ENCODE data around the gene ATP12A. TPM values are rescaled to one million over a fixed set of nuclear protein-coding genes. Genes with fewer than 3 reads are reported as not detected.

The ATP12A gene
- total and polyA plus RNA-seq, 7 donors: not detected

DNA sequence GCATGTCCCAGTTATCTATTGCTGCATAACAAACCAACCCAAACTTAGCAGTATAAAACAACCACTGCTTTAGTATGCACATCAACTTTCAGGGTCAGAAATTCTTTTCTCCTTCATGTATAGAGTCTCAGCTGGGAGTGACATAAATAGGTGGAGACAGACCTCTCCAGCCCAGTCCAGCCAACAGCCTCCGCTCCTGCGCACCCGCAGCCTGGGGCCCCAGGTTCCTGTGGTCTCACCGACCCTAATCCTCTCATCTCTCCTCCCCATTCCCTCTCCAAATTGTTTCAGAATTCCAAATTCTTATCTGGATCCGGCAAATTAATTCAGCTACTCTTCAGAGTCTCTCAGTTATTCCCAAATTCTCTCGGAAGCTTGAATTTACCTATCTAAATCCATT is 522 bp upstream of the ATP12A start:
- no peak for DNase-seq
- 45 to 46% (median 45%) methylated on average over 6 of the region's 6 CpGs for WGBS, 3 donors
- peaks cover 0 to 48% (median 12%) of the 10 kb centered on the region in 3 donors for H3K27me3 ChIP-seq (ENCODE audit: insufficient read depth in 3 of 3, low read length in 2 of 3)

DNA sequence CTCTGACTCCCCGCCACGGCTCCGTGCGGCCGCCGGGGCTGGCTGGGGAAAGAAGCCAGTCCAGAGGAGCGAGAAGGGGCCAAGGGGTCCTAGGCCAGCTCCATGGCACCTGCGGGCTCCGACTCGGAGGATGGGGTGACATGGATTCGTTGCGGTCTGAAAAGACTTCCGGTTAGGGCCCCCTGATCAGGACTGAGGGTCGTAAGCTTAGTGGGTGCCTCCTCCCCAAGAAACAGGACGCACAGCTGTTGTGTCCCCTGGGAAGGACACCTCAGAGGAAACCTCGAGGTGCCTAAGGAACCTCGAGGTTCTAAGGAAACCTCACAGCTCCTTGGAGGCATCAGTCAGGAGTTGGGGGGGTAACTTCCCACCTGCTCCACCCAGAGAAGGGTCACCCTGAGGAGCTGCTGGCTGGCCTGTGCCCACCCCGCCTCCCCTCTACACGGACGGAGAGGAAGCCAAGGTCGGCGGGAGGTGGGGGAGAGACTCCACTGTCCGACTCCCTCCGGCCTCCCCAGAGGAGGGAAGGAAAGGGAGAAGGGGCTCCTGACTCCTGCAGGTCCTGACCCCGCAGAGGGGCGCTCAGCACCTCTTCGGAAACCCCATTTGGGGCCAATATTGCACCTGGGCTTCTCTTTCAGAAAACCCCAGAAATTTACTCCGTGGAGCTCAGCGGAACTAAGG is 855 bp downstream of the ATP12A start:
- H3K4me1 ChIP-seq: no peaks in the 10 kb centered on the region
- H3K36me3 ChIP-seq (ENCODE audit: insufficient read depth in 1 of 2, low read depth in 1 of 2): no peaks in the 10 kb centered on the region
- DNase-seq (no peak), ATAC-seq (no peak)
- TF ChIP-seq, protein P1, sequence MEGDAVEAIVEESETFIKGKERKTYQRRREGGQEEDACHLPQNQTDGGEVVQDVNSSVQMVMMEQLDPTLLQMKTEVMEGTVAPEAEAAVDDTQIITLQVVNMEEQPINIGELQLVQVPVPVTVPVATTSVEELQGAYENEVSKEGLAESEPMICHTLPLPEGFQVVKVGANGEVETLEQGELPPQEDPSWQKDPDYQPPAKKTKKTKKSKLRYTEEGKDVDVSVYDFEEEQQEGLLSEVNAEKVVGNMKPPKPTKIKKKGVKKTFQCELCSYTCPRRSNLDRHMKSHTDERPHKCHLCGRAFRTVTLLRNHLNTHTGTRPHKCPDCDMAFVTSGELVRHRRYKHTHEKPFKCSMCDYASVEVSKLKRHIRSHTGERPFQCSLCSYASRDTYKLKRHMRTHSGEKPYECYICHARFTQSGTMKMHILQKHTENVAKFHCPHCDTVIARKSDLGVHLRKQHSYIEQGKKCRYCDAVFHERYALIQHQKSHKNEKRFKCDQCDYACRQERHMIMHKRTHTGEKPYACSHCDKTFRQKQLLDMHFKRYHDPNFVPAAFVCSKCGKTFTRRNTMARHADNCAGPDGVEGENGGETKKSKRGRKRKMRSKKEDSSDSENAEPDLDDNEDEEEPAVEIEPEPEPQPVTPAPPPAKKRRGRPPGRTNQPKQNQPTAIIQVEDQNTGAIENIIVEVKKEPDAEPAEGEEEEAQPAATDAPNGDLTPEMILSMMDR (IDR thresholded peaks at IDR 0.05): no peak
- peak overlapping the region; percentile 38 for H3K4me3 ChIP-seq
- 31 to 37% (median 32%) methylated on average over 27 to 29 of the region's 29 CpGs for WGBS, 3 donors
- H3K27ac ChIP-seq: no peak overlapping the region
- H3K9me3 ChIP-seq: no peaks in the 10 kb centered on the region
- intact Hi-C loops (cut with DNase I): no loop called here
- peaks cover 0 to 48% (median 12%) of the 10 kb centered on the region in 3 donors for H3K27me3 ChIP-seq (ENCODE audit: insufficient read depth in 3 of 3, low read length in 2 of 3)

More for the DNA sequence above, 522 bp upstream of the ATP12A start:
- no peak for ATAC-seq
- no peaks in the 10 kb centered on the region for H3K9me3 ChIP-seq
- no peak overlapping the region for H3K27ac ChIP-seq
- H3K4me3 ChIP-seq: no peak overlapping the region
- no peaks in the 10 kb centered on the region for H3K4me1 ChIP-seq
- TF ChIP-seq, protein P1 (IDR thresholded peaks at IDR 0.05): no peak
- no peaks in the 10 kb centered on the region for H3K36me3 ChIP-seq (ENCODE audit: insufficient read depth in 1 of 2, low read depth in 1 of 2)
- intact Hi-C loops (cut with DNase I): no loop called here

DNA sequence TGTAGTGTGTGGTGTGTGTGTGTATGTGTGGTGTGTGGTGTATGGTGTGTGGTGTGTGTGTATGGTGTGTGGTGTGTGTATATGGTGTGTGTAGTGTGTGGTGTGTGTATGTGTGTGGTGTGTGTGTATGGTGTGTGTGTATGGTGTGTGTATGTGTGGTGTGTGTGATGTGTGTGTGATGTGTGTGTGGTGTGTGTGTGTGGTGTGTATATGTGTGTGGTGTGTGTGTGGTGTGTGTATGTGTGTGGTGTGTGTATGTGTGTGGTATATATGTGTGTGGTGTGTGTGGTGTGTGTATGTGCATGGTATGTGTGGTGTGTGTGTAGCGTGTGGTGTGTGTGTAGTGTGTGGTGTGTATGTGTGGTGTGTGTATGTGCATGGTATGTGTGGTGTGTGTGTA is 1.7 kb downstream of the ATP12A start:
- intact Hi-C loops (cut with DNase I): no loop called here
- TF ChIP-seq, protein P1 (IDR thresholded peaks at IDR 0.05): no peak
- no peak for ATAC-seq
- no peak overlapping the region for H3K4me3 ChIP-seq
- no peak overlapping the region for H3K27ac ChIP-seq
- no peaks in the 10 kb centered on the region for H3K4me1 ChIP-seq
- no peak for DNase-seq
- 85 to 100% (median 96%) methylated on average over 1 of the region's 1 CpG for WGBS, 3 donors
- no peaks in the 10 kb centered on the region for H3K36me3 ChIP-seq (ENCODE audit: insufficient read depth in 1 of 2, low read depth in 1 of 2)
- peaks cover 0 to 41% (median 12%) of the 10 kb centered on the region in 3 donors for H3K27me3 ChIP-seq (ENCODE audit: insufficient read depth in 3 of 3, low read length in 2 of 3)
- H3K9me3 ChIP-seq: no peaks in the 10 kb centered on the region

DNA sequence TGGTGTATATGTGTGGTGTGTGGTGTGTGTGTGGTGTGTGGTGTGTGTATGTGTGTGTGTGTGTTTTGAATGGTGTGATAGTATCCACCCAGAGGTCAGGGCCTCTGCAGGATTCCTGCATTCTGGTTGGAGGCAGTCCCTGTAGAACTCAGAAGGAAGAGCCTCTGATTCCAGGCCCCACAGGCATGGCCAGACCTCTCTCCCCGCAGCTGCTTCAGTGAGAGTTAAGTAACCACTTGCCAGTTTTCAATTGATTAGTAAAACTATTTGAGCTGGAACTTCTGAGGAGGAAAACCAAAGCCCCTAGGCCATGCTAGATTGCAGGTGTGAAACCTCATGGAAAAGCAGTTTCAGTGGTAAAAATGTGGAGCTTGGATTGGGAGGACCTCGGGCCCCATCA is 2.1 kb downstream of the ATP12A start:
- H3K27ac ChIP-seq: no peak overlapping the region
- DNase-seq (no peak), ATAC-seq (no peak)
- H3K9me3 ChIP-seq: no peaks in the 10 kb centered on the region
- H3K27me3 ChIP-seq (ENCODE audit: insufficient read depth in 3 of 3, low read length in 2 of 3): peaks cover 0 to 37% (median 12%) of the 10 kb centered on the region in 3 donors
- intact Hi-C loops (cut with DNase I): no loop called here
- 45 to 63% (median 46%) methylated on average over 2 of the region's 2 CpGs for WGBS, 3 donors
- H3K36me3 ChIP-seq (ENCODE audit: insufficient read depth in 1 of 2, low read depth in 1 of 2): no peaks in the 10 kb centered on the region
- H3K4me1 ChIP-seq: no peaks in the 10 kb centered on the region
- H3K4me3 ChIP-seq: no peak overlapping the region
- TF ChIP-seq, protein P1 (IDR thresholded peaks at IDR 0.05): no peak

DNA sequence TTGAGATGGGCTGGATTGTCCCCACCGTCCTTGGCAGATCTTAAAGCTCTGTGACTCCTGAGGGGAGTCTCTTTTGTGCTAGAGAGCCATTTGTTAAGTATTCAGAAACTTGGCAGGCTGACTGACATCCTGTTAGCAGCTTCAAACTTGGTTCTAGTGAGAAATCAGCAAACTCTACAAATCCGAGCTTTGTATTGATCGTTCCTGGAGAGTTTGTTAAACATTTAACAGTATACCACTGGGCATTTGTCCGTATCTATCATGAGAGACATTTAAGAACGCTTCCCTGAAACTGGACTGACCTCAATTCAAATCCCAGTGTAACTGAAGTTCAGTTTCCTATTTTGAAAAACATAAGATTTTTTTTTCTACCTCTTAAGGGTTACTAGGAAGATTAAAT is 3.1 kb downstream of the ATP12A start:
- H3K9me3 ChIP-seq: no peaks in the 10 kb centered on the region
- no peaks in the 10 kb centered on the region for H3K36me3 ChIP-seq (ENCODE audit: insufficient read depth in 1 of 2, low read depth in 1 of 2)
- H3K4me1 ChIP-seq: no peaks in the 10 kb centered on the region
- peaks cover 0 to 31% (median 12%) of the 10 kb centered on the region in 3 donors for H3K27me3 ChIP-seq (ENCODE audit: insufficient read depth in 3 of 3, low read length in 2 of 3)
- no peak overlapping the region for H3K4me3 ChIP-seq
- DNase-seq (no peak), ATAC-seq (no peak)
- intact Hi-C loops (cut with DNase I): no loop called here
- no peak overlapping the region for H3K27ac ChIP-seq
- TF ChIP-seq, protein P1 (IDR thresholded peaks at IDR 0.05): no peak
- 54 to 62% (median 59%) methylated on average over 5 of the region's 5 CpGs for WGBS, 3 donors

All from psoas muscle (tissue), 8 donors.